GM23338 (cell line): Measurements from ENCODE around the gene CDCP1. TPM values are rescaled to one million over a fixed set of nuclear protein-coding genes. Genes with fewer than 3 reads are reported as not detected.

Source experiments
- ATAC-seq: fragments of 200-7000 bp; cut with Tn5 transposase; 3 replicates; pipeline ENCODE4 v1.9.1; 2020
- DNase-seq: peaks from one replicate; pipeline ENCODE4 v3.0.0-alpha.2; 2015; ENCODE audit warnings: low spot score
- H2AFZ ChIP-seq: fragments of 200-600 bp; sonication (generic); 2 replicates; pipeline ENCODE4 v1.8.0; 2016; ENCODE audit warnings: antibody characterized with exemption, mild to moderate bottlenecking, moderate library complexity
- H3F3A ChIP-seq: fragments of 200-600 bp; sonication (generic); replicated peaks from 2 replicates; pipeline ENCODE4 v1.8.0; 2017; ENCODE audit warnings: antibody characterized with exemption, mixed run types, low read depth
- H3K27ac ChIP-seq: fragments of 200-600 bp; sonication (generic); 2 replicates; pipeline ENCODE4 v1.6.1; 2016; ENCODE audit warnings: low read depth
- H3K27me3 ChIP-seq: fragments of 200-600 bp; sonication (generic); 2 replicates; pipeline ENCODE4 v1.8.0; 2016; ENCODE audit warnings: mild to moderate bottlenecking, mixed run types, moderate library complexity; ENCODE audit not compliant: insufficient read depth
- H3K36me3 ChIP-seq: fragments of 200-600 bp; sonication (generic); 2 replicates; pipeline ENCODE4 v1.8.0; 2016; ENCODE audit warnings: mild to moderate bottlenecking; ENCODE audit not compliant: insufficient read depth
- H3K4me1 ChIP-seq: fragments of 200-600 bp; sonication (generic); 2 replicates; pipeline ENCODE4 v1.8.0; 2016; ENCODE audit warnings: mild to moderate bottlenecking, moderate library complexity; ENCODE audit not compliant: insufficient read depth
- H3K4me2 ChIP-seq: fragments of 200-600 bp; sonication (generic); 2 replicates; pipeline ENCODE4 v1.7.1; 2017; ENCODE audit warnings: mixed run types
- H3K4me3 ChIP-seq: fragments of 200-600 bp; sonication (generic); 2 replicates; pipeline ENCODE4 v1.6.1; 2016; ENCODE audit warnings: mixed run types
- H3K79me2 ChIP-seq: fragments of 200-600 bp; sonication (generic); replicated peaks from 2 replicates; pipeline ENCODE4 v1.8.0; 2017; ENCODE audit warnings: mild to moderate bottlenecking; ENCODE audit not compliant: insufficient read depth
- H3K9me2 ChIP-seq: fragments of 200-600 bp; sonication (generic); 2 replicates; pipeline ENCODE4 v1.8.0; 2017; ENCODE audit not compliant: insufficient read depth
- H4K20me1 ChIP-seq: fragments of 200-600 bp; sonication (generic); replicated peaks from 2 replicates; pipeline ENCODE4 v1.8.0; 2017; ENCODE audit warnings: mild to moderate bottlenecking; ENCODE audit not compliant: insufficient read depth
- H3K27ac Mint-ChIP-seq: 2 replicates; pipeline ENCODE4 v1.8.0; 2020; ENCODE audit warnings: inconsistent platforms, mild to moderate bottlenecking, moderate library complexity, mixed read lengths
- H3K27me3 Mint-ChIP-seq: 3 replicates; pipeline ENCODE4 v1.8.0; 2022; ENCODE audit warnings: low read depth, mild to moderate bottlenecking, moderate library complexity, mixed read lengths, inconsistent platforms; ENCODE audit not compliant: insufficient read depth, poor library complexity
- H3K36me3 Mint-ChIP-seq: 3 replicates; pipeline ENCODE4 v1.8.0; 2021; ENCODE audit warnings: low read depth, mild to moderate bottlenecking, inconsistent platforms, moderate library complexity, mixed read lengths
- H3K4me1 Mint-ChIP-seq: 3 replicates; pipeline ENCODE4 v1.8.0; 2020; ENCODE audit warnings: mild to moderate bottlenecking, inconsistent platforms, mixed read lengths
- H3K4me3 Mint-ChIP-seq: 3 replicates; pipeline ENCODE4 v1.8.0; 2021; ENCODE audit warnings: moderate library complexity, mild to moderate bottlenecking, inconsistent platforms, mixed read lengths
- H3K9me3 Mint-ChIP-seq: 3 replicates; pipeline ENCODE4 v1.8.0; 2020; ENCODE audit warnings: moderate library complexity, mild to moderate bottlenecking, inconsistent platforms, mixed read lengths
- EZH2phosphoT487 ChIP-seq: fragments of 200-600 bp; sonication (generic); IDR thresholded peaks from one replicate; pipeline ENCODE4 v1.8.1; 2018; ENCODE audit warnings: antibody characterized with exemption; ENCODE audit not compliant: unreplicated experiment
- NANOG ChIP-seq: IDR thresholded peaks from 2 replicates; pipeline ENCODE4 v1.6.1; 2016; ENCODE audit warnings: antibody characterized with exemption, borderline replicate concordance
- ZNF114 ChIP-seq: fragments of 250-450 bp; sonication (Bioruptor Pico); IDR thresholded peaks from 2 replicates; pipeline ENCODE4 v1.5.0; 2020; ENCODE audit warnings: mild to moderate bottlenecking, moderate library complexity
- polyA plus RNA-seq: library from polyadenylated mRNA; unstranded; fragments of >200 nt; fragmentation: Nextera tagmentation; extraction: Ambion mirVana; gene quantifications from 2 replicates; pipeline ENCODE4 v1.2.1, GENCODE V29; 2016
- total RNA-seq: library from RNA; depleted of rRNA; stranded (reverse); fragments of >200 nt; shearing (Covaris generic); gene quantifications from 2 replicates; pipeline ENCODE4 v1.2.3, GENCODE V29; 2014
- TF ChIP-seq, protein P1 (sequence below), 2 experiments: fragments of 200-600 bp in 1 of 2; sonication (generic) in 1 of 2; conservative IDR thresholded peaks; 2 replicates each; pipeline versions ENCODE4 v1.5.1 to v1.6.1; 2016 to 2017; ENCODE audit warnings: antibody characterized with exemption in 2 of 2, low read depth in 2 of 2, mild to moderate bottlenecking in 2 of 2, moderate library complexity in 1 of 2
- TF ChIP-seq, protein P2 (sequence below): fragments of 250-450 bp; sonication (Bioruptor Pico); IDR thresholded peaks from 2 replicates; pipeline ENCODE4 v1.5.0; 2020; ENCODE audit warnings: mild to moderate bottlenecking, moderate library complexity

CDCP1 gene
- total and polyA plus RNA-seq, 2 experiments from 2014 or later, result 7.7 to 20.1 TPM

GRCh38 chr3:45065373-45065720 is 80.8 kb downstream of the CDCP1 start:
- no peak overlapping the region for H2AFZ ChIP-seq
- H3K27me3 ChIP-seq, result peaks cover 14% of the 10 kb centered on the region
- TF ChIP-seq NANOG (no peak), EZH2phosphoT487 (no peak), ZNF114 (no peak)
- TF ChIP-seq, protein P1, sequence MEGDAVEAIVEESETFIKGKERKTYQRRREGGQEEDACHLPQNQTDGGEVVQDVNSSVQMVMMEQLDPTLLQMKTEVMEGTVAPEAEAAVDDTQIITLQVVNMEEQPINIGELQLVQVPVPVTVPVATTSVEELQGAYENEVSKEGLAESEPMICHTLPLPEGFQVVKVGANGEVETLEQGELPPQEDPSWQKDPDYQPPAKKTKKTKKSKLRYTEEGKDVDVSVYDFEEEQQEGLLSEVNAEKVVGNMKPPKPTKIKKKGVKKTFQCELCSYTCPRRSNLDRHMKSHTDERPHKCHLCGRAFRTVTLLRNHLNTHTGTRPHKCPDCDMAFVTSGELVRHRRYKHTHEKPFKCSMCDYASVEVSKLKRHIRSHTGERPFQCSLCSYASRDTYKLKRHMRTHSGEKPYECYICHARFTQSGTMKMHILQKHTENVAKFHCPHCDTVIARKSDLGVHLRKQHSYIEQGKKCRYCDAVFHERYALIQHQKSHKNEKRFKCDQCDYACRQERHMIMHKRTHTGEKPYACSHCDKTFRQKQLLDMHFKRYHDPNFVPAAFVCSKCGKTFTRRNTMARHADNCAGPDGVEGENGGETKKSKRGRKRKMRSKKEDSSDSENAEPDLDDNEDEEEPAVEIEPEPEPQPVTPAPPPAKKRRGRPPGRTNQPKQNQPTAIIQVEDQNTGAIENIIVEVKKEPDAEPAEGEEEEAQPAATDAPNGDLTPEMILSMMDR (conservative IDR thresholded peaks at IDR 0.05; ENCODE audit: low read depth in 2 of 2), result no peak
- no peaks in the 10 kb centered on the region for H3K36me3 ChIP-seq
- peaks cover 7% of the 10 kb centered on the region for H3K4me1 ChIP-seq
- H3F3A ChIP-seq, result no peaks in the 10 kb centered on the region
- no peaks in the 10 kb centered on the region for H3K79me2 ChIP-seq
- H3K4me3 Mint-ChIP-seq, result no peak overlapping the region
- peaks cover 14% of the 10 kb centered on the region; the same call in 2 of the 3 replicates for H3K4me1 Mint-ChIP-seq
- no peaks in the 10 kb centered on the region; the same call in 2 of the 3 replicates for H3K9me3 Mint-ChIP-seq
- ATAC-seq (no peak), DNase-seq (no peak)
- no peaks in the 10 kb centered on the region for H4K20me1 ChIP-seq
- H3K27ac Mint-ChIP-seq, result no peak overlapping the region
- H3K9me2 ChIP-seq, result no peaks in the 10 kb centered on the region
- H3K27me3 Mint-ChIP-seq, result peaks cover 10% of the 10 kb centered on the region
- no peak overlapping the region for H3K4me2 ChIP-seq
- H3K27ac ChIP-seq, result no peak overlapping the region
- H3K4me3 ChIP-seq, result no peak overlapping the region
- H3K36me3 Mint-ChIP-seq, result no peaks in the 10 kb centered on the region

DNA sequence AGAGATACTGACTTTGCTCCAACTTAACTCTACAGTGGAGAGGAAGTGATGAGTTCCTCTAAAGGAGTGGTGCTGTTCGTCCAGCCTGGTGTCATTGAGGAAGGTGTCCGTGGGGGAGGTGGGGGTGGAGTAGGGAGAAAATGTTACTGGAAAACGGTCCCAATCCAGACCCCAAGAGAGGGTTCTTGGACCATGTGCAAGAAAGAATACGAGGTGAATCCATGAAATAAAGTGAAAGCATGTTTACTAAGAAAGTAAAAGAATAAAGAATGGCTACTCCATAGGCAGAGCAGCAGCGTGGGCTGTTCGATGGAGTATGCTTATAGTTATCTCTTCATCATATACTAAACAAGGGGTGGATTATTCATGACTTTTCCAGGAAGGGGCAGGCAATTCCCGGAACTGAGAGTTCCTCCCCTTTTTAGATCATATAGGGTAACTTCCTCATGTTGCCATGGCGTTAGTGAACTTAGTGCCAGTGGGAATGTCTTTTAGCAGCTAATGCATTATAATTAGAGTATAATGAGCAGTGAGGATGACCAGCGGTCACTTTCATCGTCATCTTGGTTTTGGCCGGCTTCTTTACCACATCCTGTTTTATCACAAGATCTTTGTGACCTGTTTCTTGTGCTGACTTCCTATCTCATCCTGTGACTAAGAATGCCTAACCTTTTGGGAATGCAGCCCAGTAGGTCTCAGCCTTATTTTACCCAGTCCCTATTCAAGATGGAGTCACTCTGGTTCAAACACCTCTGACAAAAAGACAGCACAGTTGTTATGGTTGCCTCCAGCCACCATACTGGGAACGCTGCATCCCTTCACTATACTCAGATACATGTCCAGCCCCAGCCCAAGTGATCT is 81.4 kb downstream of the CDCP1 start:
- Histone ChIP-seq H4K20me1 (no peaks in the 10 kb centered on the region), H3K36me3 (no peaks in the 10 kb centered on the region), H3K27me3 (peaks cover 18% of the 10 kb centered on the region), H3K79me2 (no peaks in the 10 kb centered on the region), H3K9me2 (no peaks in the 10 kb centered on the region), H3F3A (no peaks in the 10 kb centered on the region), H3K4me2 (no peak overlapping the region), H3K27ac (no peak overlapping the region), H3K4me3 (no peak overlapping the region), H3K4me1 (peaks cover 13% of the 10 kb centered on the region), H2AFZ (no peak overlapping the region)
- Mint-ChIP-seq H3K27me3 (peaks cover 14% of the 10 kb centered on the region), H3K27ac (no peak overlapping the region), H3K36me3 (no peaks in the 10 kb centered on the region), H3K4me1 (peaks cover 20% of the 10 kb centered on the region; the same call in 2 of the 3 replicates), H3K4me3 (no peak overlapping the region), H3K9me3 (no peaks in the 10 kb centered on the region; the same call in 2 of the 3 replicates)
- no peak for DNase-seq
- ATAC-seq, result no peak
- TF ChIP-seq, protein P1 (conservative IDR thresholded peaks at IDR 0.05; ENCODE audit: low read depth in 2 of 2), result no peak
- no peak for TF ChIP-seq EZH2phosphoT487
- TF ChIP-seq, protein P2, sequence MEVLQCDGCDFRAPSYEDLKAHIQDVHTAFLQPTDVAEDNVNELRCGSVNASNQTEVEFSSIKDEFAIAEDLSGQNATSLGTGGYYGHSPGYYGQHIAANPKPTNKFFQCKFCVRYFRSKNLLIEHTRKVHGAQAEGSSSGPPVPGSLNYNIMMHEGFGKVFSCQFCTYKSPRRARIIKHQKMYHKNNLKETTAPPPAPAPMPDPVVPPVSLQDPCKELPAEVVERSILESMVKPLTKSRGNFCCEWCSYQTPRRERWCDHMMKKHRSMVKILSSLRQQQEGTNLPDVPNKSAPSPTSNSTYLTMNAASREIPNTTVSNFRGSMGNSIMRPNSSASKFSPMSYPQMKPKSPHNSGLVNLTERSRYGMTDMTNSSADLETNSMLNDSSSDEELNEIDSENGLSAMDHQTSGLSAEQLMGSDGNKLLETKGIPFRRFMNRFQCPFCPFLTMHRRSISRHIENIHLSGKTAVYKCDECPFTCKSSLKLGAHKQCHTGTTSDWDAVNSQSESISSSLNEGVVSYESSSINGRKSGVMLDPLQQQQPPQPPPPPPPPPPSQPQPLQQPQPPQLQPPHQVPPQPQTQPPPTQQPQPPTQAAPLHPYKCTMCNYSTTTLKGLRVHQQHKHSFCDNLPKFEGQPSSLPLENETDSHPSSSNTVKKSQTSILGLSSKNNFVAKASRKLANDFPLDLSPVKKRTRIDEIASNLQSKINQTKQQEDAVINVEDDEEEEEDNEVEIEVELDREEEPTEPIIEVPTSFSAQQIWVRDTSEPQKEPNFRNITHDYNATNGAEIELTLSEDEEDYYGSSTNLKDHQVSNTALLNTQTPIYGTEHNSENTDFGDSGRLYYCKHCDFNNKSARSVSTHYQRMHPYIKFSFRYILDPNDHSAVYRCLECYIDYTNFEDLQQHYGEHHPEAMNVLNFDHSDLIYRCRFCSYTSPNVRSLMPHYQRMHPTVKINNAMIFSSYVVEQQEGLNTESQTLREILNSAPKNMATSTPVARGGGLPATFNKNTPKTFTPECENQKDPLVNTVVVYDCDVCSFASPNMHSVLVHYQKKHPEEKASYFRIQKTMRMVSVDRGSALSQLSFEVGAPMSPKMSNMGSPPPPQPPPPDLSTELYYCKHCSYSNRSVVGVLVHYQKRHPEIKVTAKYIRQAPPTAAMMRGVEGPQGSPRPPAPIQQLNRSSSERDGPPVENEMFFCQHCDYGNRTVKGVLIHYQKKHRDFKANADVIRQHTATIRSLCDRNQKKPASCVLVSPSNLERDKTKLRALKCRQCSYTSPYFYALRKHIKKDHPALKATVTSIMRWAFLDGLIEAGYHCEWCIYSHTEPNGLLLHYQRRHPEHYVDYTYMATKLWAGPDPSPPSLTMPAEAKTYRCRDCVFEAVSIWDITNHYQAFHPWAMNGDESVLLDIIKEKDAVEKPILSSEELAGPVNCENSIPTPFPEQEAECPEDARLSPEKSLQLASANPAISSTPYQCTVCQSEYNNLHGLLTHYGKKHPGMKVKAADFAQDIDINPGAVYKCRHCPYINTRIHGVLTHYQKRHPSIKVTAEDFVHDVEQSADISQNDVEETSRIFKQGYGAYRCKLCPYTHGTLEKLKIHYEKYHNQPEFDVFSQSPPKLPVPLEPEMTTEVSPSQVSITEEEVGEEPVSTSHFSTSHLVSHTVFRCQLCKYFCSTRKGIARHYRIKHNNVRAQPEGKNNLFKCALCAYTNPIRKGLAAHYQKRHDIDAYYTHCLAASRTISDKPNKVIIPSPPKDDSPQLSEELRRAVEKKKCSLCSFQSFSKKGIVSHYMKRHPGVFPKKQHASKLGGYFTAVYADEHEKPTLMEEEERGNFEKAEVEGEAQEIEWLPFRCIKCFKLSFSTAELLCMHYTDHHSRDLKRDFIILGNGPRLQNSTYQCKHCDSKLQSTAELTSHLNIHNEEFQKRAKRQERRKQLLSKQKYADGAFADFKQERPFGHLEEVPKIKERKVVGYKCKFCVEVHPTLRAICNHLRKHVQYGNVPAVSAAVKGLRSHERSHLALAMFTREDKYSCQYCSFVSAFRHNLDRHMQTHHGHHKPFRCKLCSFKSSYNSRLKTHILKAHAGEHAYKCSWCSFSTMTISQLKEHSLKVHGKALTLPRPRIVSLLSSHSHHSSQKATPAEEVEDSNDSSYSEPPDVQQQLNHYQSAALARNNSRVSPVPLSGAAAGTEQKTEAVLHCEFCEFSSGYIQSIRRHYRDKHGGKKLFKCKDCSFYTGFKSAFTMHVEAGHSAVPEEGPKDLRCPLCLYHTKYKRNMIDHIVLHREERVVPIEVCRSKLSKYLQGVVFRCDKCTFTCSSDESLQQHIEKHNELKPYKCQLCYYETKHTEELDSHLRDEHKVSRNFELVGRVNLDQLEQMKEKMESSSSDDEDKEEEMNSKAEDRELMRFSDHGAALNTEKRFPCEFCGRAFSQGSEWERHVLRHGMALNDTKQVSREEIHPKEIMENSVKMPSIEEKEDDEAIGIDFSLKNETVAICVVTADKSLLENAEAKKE, result no peak
